ENCODE results near the gene STYK1.

Gene STYK1

GRCh38 chr12:10673659-10674384 is at the start of gene STYK1:
Gene STYK1, minus strand, starts transcription at chr12:10674052. Its CDS starts 39,434 bp downstream, at chr12:10634618.
- DNase-seq (ENCODE audit: low read depth in 4 of 4, low spot score in 1 of 4), result peak; percentile 20 to 49 (median 38)

GRCh38 chr12:10722905-10723746 is 49.3 kb upstream of the STYK1 start, which contains the start of gene YBX3:
Gene YBX3, minus strand, starts transcription at chr12:10723323. Its CDS starts 212 bp downstream, at chr12:10723111.
- DNase-seq (ENCODE audit: low read depth in 4 of 4, low spot score in 1 of 4), result peak in 3 of 4 experiments; percentile 14 to 48 (median 44)

- peak; percentile 11 to 37 (median 26) for DNase-seq (ENCODE audit: low read depth in 4 of 4, low spot score in 1 of 4)
Observed at GRCh38 chr12:10722502-10722904, 48.7 kb upstream of the STYK1 start.

- DNase-seq (ENCODE audit: low read depth in 4 of 4, low spot score in 1 of 4), result peak; percentile 12 to 41 (median 22)
Observed at GRCh38 chr12:10721651-10722501, 48.0 kb upstream of the STYK1 start.

GRCh38 chr12:10720974-10721650 is 47.3 kb upstream of the STYK1 start:
- no peak for DNase-seq (ENCODE audit: low read depth in 4 of 4, low spot score in 1 of 4)

- DNase-seq (ENCODE audit: low read depth in 4 of 4, low spot score in 1 of 4), result no peak
Observed at GRCh38 chr12:10719482-10719881, 45.6 kb upstream of the STYK1 start.

GRCh38 chr12:10718279-10718821 is 44.5 kb upstream of the STYK1 start:
- no peak for DNase-seq (ENCODE audit: low read depth in 4 of 4, low spot score in 1 of 4)

GRCh38 chr12:10717410-10717809 is 43.6 kb upstream of the STYK1 start:
- DNase-seq (ENCODE audit: low read depth in 4 of 4, low spot score in 1 of 4), result no peak

GRCh38 chr12:10716704-10717315 is 43.0 kb upstream of the STYK1 start:
- DNase-seq (ENCODE audit: low read depth in 4 of 4, low spot score in 1 of 4), result no peak

GRCh38 chr12:10716277-10716676 is 42.4 kb upstream of the STYK1 start:
- DNase-seq (ENCODE audit: low read depth in 4 of 4, low spot score in 1 of 4), result no peak

- DNase-seq (ENCODE audit: low read depth in 4 of 4, low spot score in 1 of 4), result no peak
Observed at GRCh38 chr12:10715491-10715890, 41.6 kb upstream of the STYK1 start.

GRCh38 chr12:10709808-10710207 is 36.0 kb upstream of the STYK1 start:
- DNase-seq (ENCODE audit: low read depth in 4 of 4, low spot score in 1 of 4), result no peak

- DNase-seq (ENCODE audit: low read depth in 4 of 4, low spot score in 1 of 4), result no peak
Observed at GRCh38 chr12:10708862-10709261, 35.0 kb upstream of the STYK1 start.

GRCh38 chr12:10705655-10706054 is 31.8 kb upstream of the STYK1 start:
- no peak for DNase-seq (ENCODE audit: low read depth in 4 of 4, low spot score in 1 of 4)

GRCh38 chr12:10701843-10702242 is 28.0 kb upstream of the STYK1 start:
- no peak for DNase-seq (ENCODE audit: low read depth in 4 of 4, low spot score in 1 of 4)

- DNase-seq (ENCODE audit: low read depth in 4 of 4, low spot score in 1 of 4), result peak; percentile 2 to 28 (median 13)
Observed at GRCh38 chr12:10701131-10701681, 27.4 kb upstream of the STYK1 start.

GRCh38 chr12:10700581-10700980 is 26.7 kb upstream of the STYK1 start:
- DNase-seq (ENCODE audit: low read depth in 4 of 4, low spot score in 1 of 4), result no peak

- no peak for DNase-seq (ENCODE audit: low read depth in 4 of 4, low spot score in 1 of 4)
Observed at GRCh38 chr12:10697862-10698261, 24.0 kb upstream of the STYK1 start.

- no peak for DNase-seq (ENCODE audit: low read depth in 4 of 4, low spot score in 1 of 4)
Observed at GRCh38 chr12:10697156-10697555, 23.3 kb upstream of the STYK1 start.

- no peak for DNase-seq (ENCODE audit: low read depth in 4 of 4, low spot score in 1 of 4)
Observed at GRCh38 chr12:10690906-10691305, 17.1 kb upstream of the STYK1 start.

Data from stimulated activated CD4-positive, alpha-beta T cell treated with anti-CD3 and anti-CD28 coated beads, Interleukin-1b, Interleukin-23, amount 100 ng/mL, for 24 hours (primary cell).